K562 (cell line): Measurements from ENCODE around the gene BCKDK. TPM values are rescaled to one million over a fixed set of nuclear protein-coding genes. Genes with fewer than 3 reads are reported as not detected.

Experiments
- AFF1 ChIP-seq, 2 experiments: fragments of 450-650 bp; IDR thresholded peaks; 2 replicates each; pipeline ENCODE4 v1.6.1; 2018; ENCODE audit warnings: mild to moderate bottlenecking in 2 of 2, low read depth in 1 of 2; ENCODE audit not compliant: partially characterized antibody in 2 of 2
- CCNT2 ChIP-seq: IDR thresholded peaks from 2 replicates; pipeline ENCODE4 v1.6.1; 2011; ENCODE audit warnings: borderline replicate concordance, low read depth, mild to moderate bottlenecking, moderate library complexity, mixed read lengths, low read length; ENCODE audit not compliant: insufficient read length; ENCODE audit errors: extremely low read depth
- CTBP1 ChIP-seq: fragments of 450-650 bp; IDR thresholded peaks from 2 replicates; pipeline ENCODE4 v1.6.1; 2016; ENCODE audit warnings: borderline replicate concordance
- ELF4 ChIP-seq: fragments of 450-650 bp; formaldehyde crosslinking; IDR thresholded peaks from 2 replicates; pipeline ENCODE4 v1.4.0; 2022; ENCODE audit warnings: missing genetic modification characterization
- ERF ChIP-seq: fragments of 450-650 bp; formaldehyde crosslinking; IDR thresholded peaks from 2 replicates; pipeline ENCODE4 v1.4.0; 2020; ENCODE audit warnings: mild to moderate bottlenecking, mixed read lengths
- GTF2B ChIP-seq: IDR thresholded peaks from 2 replicates; pipeline ENCODE4 v1.6.1; 2011; ENCODE audit not compliant: insufficient read length; ENCODE audit errors: extremely low read depth
- GTF2E2 ChIP-seq: fragments of 200-800 bp; sonication (Bioruptor generic); IDR thresholded peaks from 2 replicates; pipeline ENCODE4 v1.6.1; 2016; ENCODE audit warnings: missing genetic modification characterization, missing compliant biosample characterization
- KDM5B ChIP-seq: fragments of 200-600 bp; sonication (generic); IDR thresholded peaks from 2 replicates; pipeline ENCODE4 v1.6.1; 2012; ENCODE audit warnings: low read depth, mild to moderate bottlenecking, moderate library complexity, low read length, control low read depth, inconsistent platforms; ENCODE audit not compliant: insufficient replicate concordance
- PHF8 ChIP-seq: fragments of 200-600 bp; sonication (generic); IDR thresholded peaks from 2 replicates; pipeline ENCODE4 v1.6.1; 2012; ENCODE audit warnings: mixed run types, mild to moderate bottlenecking, inconsistent platforms, low read length, moderate library complexity, borderline replicate concordance
- TEAD1 ChIP-seq, 2 experiments: fragments of 450-650 bp in 1 of 2; sonication (generic) in 1 of 2; formaldehyde crosslinking; IDR thresholded peaks; 2 replicates each; pipeline versions ENCODE4 v1.4.0 to v1.8.0; 2020 to 2022; ENCODE audit warnings: mild to moderate bottlenecking in 2 of 2, missing genetic modification reagents in 1 of 2
- XRCC3 ChIP-seq: fragments of 450-650 bp; IDR thresholded peaks from 2 replicates; pipeline ENCODE4 v1.6.1; 2017; ENCODE audit warnings: mild to moderate bottlenecking, moderate library complexity
- ZNF695 ChIP-seq: fragments of 450-650 bp; formaldehyde crosslinking; IDR thresholded peaks from 2 replicates; pipeline ENCODE4 v1.4.0; 2020; ENCODE audit warnings: mild to moderate bottlenecking, moderate library complexity
- polyA plus RNA-seq, 8 experiments: library from polyadenylated mRNA; depleted of rRNA in 4 of 8; stranded (reverse) in 5 of 8; unstranded in 3 of 8; fragments of >200 nt; fragmentation: Nextera tagmentation in 2 of 8; fragmentation: Illumina TruSeq in 1 of 8; extraction: Ambion mirVana in 2 of 8; extraction: Trizol in 1 of 8; gene quantifications; 2 replicates each; pipeline versions ENCODE4 v1.2.1 to v1.2.3, GENCODE V29; 2011 to 2014; ENCODE audit warnings: inconsistent platforms in 1 of 8, missing spikeins in 1 of 8
- total RNA-seq, 7 experiments: library from RNA; depleted of rRNA in 6 of 7; stranded (reverse); fragments of >200 nt in 6 of 7; fragmentation: Illumina TruSeq in 2 of 7; extraction: Trizol in 2 of 7; gene quantifications; 2 replicates each; pipeline versions ENCODE4 v1.2.1 to v1.2.3, GENCODE V29; 2011 to 2021; ENCODE audit warnings: low replicate concordance in 1 of 7
- TF ChIP-seq, protein P1 (sequence below): sonication (generic); formaldehyde crosslinking; IDR thresholded peaks from 2 replicates; pipeline ENCODE4 v1.8.0; 2022; ENCODE audit warnings: mild to moderate bottlenecking, missing genetic modification reagents, borderline replicate concordance
- TF ChIP-seq, protein P2 (sequence below): fragments of 450-650 bp; IDR thresholded peaks from 2 replicates; pipeline ENCODE4 v1.6.1; 2016; ENCODE audit warnings: mild to moderate bottlenecking

BCKDK gene
- total and polyA plus RNA-seq, 9 of the 15 experiments (the other 6 are each of a cell fraction or from before 2014, with no cell fraction given): 0.58 to 34.8 (median 13.1) TPM

DNA sequence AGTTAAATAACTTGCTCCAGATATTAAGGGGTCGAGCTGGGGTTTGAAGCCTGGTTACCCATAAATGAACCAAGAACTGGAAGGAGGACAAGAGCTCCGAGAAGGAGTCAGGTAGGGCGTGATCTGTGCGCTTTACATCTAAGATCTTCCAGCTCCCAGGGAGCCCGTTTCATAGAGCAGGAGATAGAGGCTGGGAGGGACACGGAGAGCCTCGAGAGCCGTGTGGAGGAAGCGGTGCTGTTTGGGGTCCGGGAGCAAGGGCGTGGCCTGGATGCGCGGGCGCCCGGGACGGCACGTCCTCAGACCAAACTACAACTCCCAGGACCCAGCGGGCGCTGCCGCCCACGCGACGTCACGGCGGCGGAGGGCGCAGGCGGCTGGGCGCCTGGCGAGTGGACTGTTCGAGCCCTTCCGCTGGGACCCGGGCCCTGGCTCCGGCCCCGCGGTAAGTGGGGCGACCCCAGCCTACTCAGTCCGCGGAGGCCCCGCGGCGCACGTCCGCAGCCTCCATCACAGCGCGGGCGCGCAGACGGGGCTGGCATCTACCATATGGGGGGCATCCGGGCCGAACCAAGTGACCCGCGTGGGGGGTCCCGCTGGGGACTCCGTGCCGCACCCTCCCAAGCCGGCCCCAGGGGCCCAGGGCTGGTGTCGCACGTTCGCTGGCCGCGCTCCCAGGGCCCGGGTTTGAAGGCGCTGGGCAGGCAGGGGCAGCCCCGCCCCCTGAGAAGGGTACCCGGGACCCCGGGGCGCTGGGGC, at the start of gene BCKDK (continued):
- no peak for TF ChIP-seq GTF2E2
- TF ChIP-seq, protein P1, sequence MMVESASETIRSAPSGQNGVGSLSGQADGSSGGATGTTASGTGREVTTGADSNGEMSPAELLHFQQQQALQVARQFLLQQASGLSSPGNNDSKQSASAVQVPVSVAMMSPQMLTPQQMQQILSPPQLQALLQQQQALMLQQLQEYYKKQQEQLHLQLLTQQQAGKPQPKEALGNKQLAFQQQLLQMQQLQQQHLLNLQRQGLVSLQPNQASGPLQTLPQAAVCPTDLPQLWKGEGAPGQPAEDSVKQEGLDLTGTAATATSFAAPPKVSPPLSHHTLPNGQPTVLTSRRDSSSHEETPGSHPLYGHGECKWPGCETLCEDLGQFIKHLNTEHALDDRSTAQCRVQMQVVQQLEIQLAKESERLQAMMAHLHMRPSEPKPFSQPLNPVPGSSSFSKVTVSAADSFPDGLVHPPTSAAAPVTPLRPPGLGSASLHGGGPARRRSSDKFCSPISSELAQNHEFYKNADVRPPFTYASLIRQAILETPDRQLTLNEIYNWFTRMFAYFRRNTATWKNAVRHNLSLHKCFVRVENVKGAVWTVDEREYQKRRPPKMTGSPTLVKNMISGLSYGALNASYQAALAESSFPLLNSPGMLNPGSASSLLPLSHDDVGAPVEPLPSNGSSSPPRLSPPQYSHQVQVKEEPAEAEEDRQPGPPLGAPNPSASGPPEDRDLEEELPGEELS (CRISPR knock-in tag): no peak
- TF ChIP-seq ELF4 (CRISPR knock-in tag): no peak
- TF ChIP-seq TEAD1 (CRISPR knock-in tag; IDR thresholded peaks at IDR 0.05): no peak
- peak; percentile 78; the same call in 1 of the 2 replicates for TF ChIP-seq PHF8
- TF ChIP-seq CCNT2: peak; percentile 73
- peak; percentile 86 for TF ChIP-seq CTBP1
- peak in 1 of 2 experiments; percentile 48 for TF ChIP-seq AFF1 (IDR thresholded peaks at IDR 0.05; ENCODE audit: low read depth in 1 of 2, partially characterized antibody in 2 of 2)
- TF ChIP-seq, protein P2, sequence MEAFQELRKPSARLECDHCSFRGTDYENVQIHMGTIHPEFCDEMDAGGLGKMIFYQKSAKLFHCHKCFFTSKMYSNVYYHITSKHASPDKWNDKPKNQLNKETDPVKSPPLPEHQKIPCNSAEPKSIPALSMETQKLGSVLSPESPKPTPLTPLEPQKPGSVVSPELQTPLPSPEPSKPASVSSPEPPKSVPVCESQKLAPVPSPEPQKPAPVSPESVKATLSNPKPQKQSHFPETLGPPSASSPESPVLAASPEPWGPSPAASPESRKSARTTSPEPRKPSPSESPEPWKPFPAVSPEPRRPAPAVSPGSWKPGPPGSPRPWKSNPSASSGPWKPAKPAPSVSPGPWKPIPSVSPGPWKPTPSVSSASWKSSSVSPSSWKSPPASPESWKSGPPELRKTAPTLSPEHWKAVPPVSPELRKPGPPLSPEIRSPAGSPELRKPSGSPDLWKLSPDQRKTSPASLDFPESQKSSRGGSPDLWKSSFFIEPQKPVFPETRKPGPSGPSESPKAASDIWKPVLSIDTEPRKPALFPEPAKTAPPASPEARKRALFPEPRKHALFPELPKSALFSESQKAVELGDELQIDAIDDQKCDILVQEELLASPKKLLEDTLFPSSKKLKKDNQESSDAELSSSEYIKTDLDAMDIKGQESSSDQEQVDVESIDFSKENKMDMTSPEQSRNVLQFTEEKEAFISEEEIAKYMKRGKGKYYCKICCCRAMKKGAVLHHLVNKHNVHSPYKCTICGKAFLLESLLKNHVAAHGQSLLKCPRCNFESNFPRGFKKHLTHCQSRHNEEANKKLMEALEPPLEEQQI: no peak
- TF ChIP-seq ZNF695: no peak
- TF ChIP-seq XRCC3: no peak
- TF ChIP-seq GTF2B: no peak
- no peak for TF ChIP-seq ERF (CRISPR knock-in tag)
- peak; percentile 50 for TF ChIP-seq KDM5B
